PC-9 (cell line): ENCODE results near the gene SLC51A. TPM values are rescaled to one million over a fixed set of nuclear protein-coding genes. Genes with fewer than 3 reads are reported as not detected.

Experiments
- BruUV-seq: library from RNA; stranded (reverse); fragments of 400-500 nt; replicated peaks from 2 replicates; lab custom pipeline; 2021; lab: Mats Ljungman, UMichigan
- CTCF ChIA-PET: fragments of 300-600 bp; sonication (Branson Sonifier 250); formaldehyde crosslinking; loops from one replicate; lab custom pipeline; 2022; ENCODE audit warnings: antibody characterized with exemption; lab: Charles Lee
- POLR2A ChIA-PET: fragments of 300-600 bp; sonication (Branson Sonifier 250); formaldehyde crosslinking; loops from one replicate; lab custom pipeline; 2022; ENCODE audit warnings: antibody characterized with exemption; ENCODE audit not compliant: unreplicated experiment; lab: Charles Lee
- DNase-seq, 2 experiments: peaks; one replicate each; pipeline versions ENCODE4 v3.0.0 to v3.0.0-alpha.2; 2015 to 2022; ENCODE audit warnings: mixed read lengths in 1 of 2
- H2AFZ ChIP-seq: fragments of 200-600 bp; sonication (generic); 2 replicates; pipeline ENCODE4 v1.8.1; 2017; ENCODE audit warnings: antibody characterized with exemption
- H3F3A ChIP-seq: fragments of 200-600 bp; sonication (generic); 2 replicates; pipeline ENCODE4 v1.8.1; 2017; ENCODE audit warnings: antibody characterized with exemption, mild to moderate bottlenecking, low read depth; ENCODE audit not compliant: insufficient read depth
- H3K27ac ChIP-seq: fragments of 200-600 bp; sonication (generic); 2 replicates; pipeline ENCODE4 v1.6.1; 2016; ENCODE audit warnings: mixed run types
- H3K27me3 ChIP-seq: fragments of 200-600 bp; sonication (generic); 2 replicates; pipeline ENCODE4 v1.6.1; 2016; ENCODE audit warnings: low read depth, mixed run types; ENCODE audit not compliant: insufficient read depth
- H3K36me3 ChIP-seq: fragments of 200-600 bp; sonication (generic); 2 replicates; pipeline ENCODE4 v1.6.1; 2016; ENCODE audit warnings: low read depth, mixed run types
- H3K4me1 ChIP-seq: fragments of 200-600 bp; sonication (generic); replicated peaks from 2 replicates; pipeline ENCODE4 v1.6.1; 2016; ENCODE audit warnings: mixed run types; ENCODE audit not compliant: insufficient read depth
- H3K4me2 ChIP-seq: fragments of 200-600 bp; sonication (generic); 2 replicates; pipeline ENCODE4 v1.6.1; 2017; ENCODE audit warnings: mixed run types
- H3K4me3 ChIP-seq: fragments of 200-600 bp; sonication (generic); 2 replicates; pipeline ENCODE4 v1.6.1; 2016; ENCODE audit warnings: mixed run types
- H3K79me2 ChIP-seq: fragments of 200-600 bp; sonication (generic); 2 replicates; pipeline ENCODE4 v1.6.1; 2017; ENCODE audit warnings: low read depth, mixed run types
- H3K9me2 ChIP-seq: fragments of 200-600 bp; sonication (generic); 2 replicates; pipeline ENCODE4 v1.8.1; 2017; ENCODE audit warnings: mild to moderate bottlenecking; ENCODE audit not compliant: insufficient read depth
- H3K9me3 ChIP-seq: fragments of 200-600 bp; sonication (generic); 2 replicates; pipeline ENCODE4 v1.8.1; 2016; ENCODE audit warnings: low read depth; ENCODE audit not compliant: insufficient read depth
- H4K20me1 ChIP-seq: fragments of 200-600 bp; sonication (generic); 2 replicates; pipeline ENCODE4 v1.8.1; 2017; ENCODE audit not compliant: insufficient read depth
- CTCF ChIP-seq: fragments of 200-600 bp; sonication (generic); conservative IDR thresholded peaks from 2 replicates; pipeline ENCODE4 v1.6.1; 2017; ENCODE audit warnings: mixed run types, antibody characterized with exemption, mild to moderate bottlenecking, moderate library complexity
- EZH2 ChIP-seq: fragments of 200-600 bp; sonication (generic); IDR thresholded peaks from 2 replicates; pipeline ENCODE4 v1.8.0; 2017; ENCODE audit warnings: antibody characterized with exemption, low read depth
- intact Hi-C: fragments of 100-400 bp; cut with micrococcal nuclease; formaldehyde crosslinking; loops from one replicate; pipeline ENCODE4 v1.10.0; 2022; ENCODE audit not compliant: unreplicated experiment
- total RNA-seq: library from RNA; stranded (reverse); gene quantifications from 2 replicates; pipeline ENCODE4 v1.2.3, GENCODE V29; 2021

Gene SLC51A
- total RNA-seq, 1 experiment from 2014 or later: 10.3 TPM

GRCh38 chr3:196186651-196187573 is 29.4 kb upstream of the SLC51A start:
- no peak overlapping the region for H2AFZ ChIP-seq
- no peaks in the 10 kb centered on the region for H3K79me2 ChIP-seq
- ChIA-PET CTCF (interaction anchor here (0.6 kb wide), 1 partner anchor 18 kb away, joined by 6 read pairs; no protein-coding TSS in a partner anchor), POLR2A (no interaction called here)
- BruUV-seq: no TSS peak
- no peak overlapping the region for H3K27ac ChIP-seq
- H4K20me1 ChIP-seq: no peaks in the 10 kb centered on the region
- no peaks in the 10 kb centered on the region for H3K9me3 ChIP-seq
- H3K4me3 ChIP-seq: no peak overlapping the region
- peaks cover 10% of the 10 kb centered on the region for H3K4me1 ChIP-seq
- no peak overlapping the region for H3K4me2 ChIP-seq
- TF ChIP-seq EZH2: no peak
- TF ChIP-seq CTCF: no peak
- H3K36me3 ChIP-seq: no peaks in the 10 kb centered on the region
- intact Hi-C loops: no loop called here
- DNase-seq: no peak
- H3F3A ChIP-seq: peaks cover 12% of the 10 kb centered on the region; the same call in 1 of the 2 replicates
- H3K27me3 ChIP-seq: no peaks in the 10 kb centered on the region
- no peaks in the 10 kb centered on the region for H3K9me2 ChIP-seq

- Histone ChIP-seq H3K27ac (no peak overlapping the region), H3K36me3 (no peaks in the 10 kb centered on the region), H2AFZ (no peak overlapping the region), H3F3A (peaks cover 5% of the 10 kb centered on the region; the same call in 1 of the 2 replicates), H3K4me2 (no peak overlapping the region), H3K9me2 (no peaks in the 10 kb centered on the region), H3K4me1 (peaks cover 14% of the 10 kb centered on the region), H4K20me1 (no peaks in the 10 kb centered on the region), H3K9me3 (no peaks in the 10 kb centered on the region), H3K27me3 (no peaks in the 10 kb centered on the region), H3K79me2 (no peaks in the 10 kb centered on the region), H3K4me3 (no peak overlapping the region)
- intact Hi-C loops: loop anchor here (10.0 kb wide), 1 partner anchor 335 kb away; no protein-coding TSS in a partner anchor
- CTCF ChIA-PET: interaction anchor here (0.6 kb wide), 1 partner anchor 146 kb away, joined by 4 read pairs; no protein-coding TSS in a partner anchor
- POLR2A ChIA-PET: interaction anchor here (0.6 kb wide), 1 partner anchor 63 kb away, joined by 5 read pairs; no protein-coding TSS in a partner anchor
- no TSS peak for BruUV-seq
- TF ChIP-seq CTCF: no peak
- peak in 1 of 2 experiments; percentile 19 for DNase-seq
Observed at GRCh38 chr3:196189566-196190347, 26.6 kb upstream of the SLC51A start.

GRCh38 chr3:196192036-196192523 is 24.3 kb upstream of the SLC51A start:
- H3K4me3 ChIP-seq: no peak overlapping the region
- H3K9me3 ChIP-seq: no peaks in the 10 kb centered on the region
- POLR2A ChIA-PET: interaction anchor here (0.7 kb wide), 2 partner anchors 9 to 129 kb away, joined by 4 read pairs; no protein-coding TSS in a partner anchor
- no peak overlapping the region for H3K27ac ChIP-seq
- no peaks in the 10 kb centered on the region for H3K27me3 ChIP-seq
- no peak overlapping the region for H2AFZ ChIP-seq
- no peak; the same call in 1 of the 2 replicates for TF ChIP-seq CTCF
- TF ChIP-seq EZH2: no peak
- intact Hi-C loops: loop anchor here (10.0 kb wide), 1 partner anchor 337 kb away; no protein-coding TSS in a partner anchor
- H3K79me2 ChIP-seq: no peaks in the 10 kb centered on the region
- H4K20me1 ChIP-seq: no peaks in the 10 kb centered on the region
- no TSS peak for BruUV-seq
- H3F3A ChIP-seq: peaks cover 5% of the 10 kb centered on the region; the same call in 1 of the 2 replicates
- CTCF ChIA-PET: interaction anchor here (0.8 kb wide), 1 partner anchor 166 kb away, joined by 4 read pairs; no protein-coding TSS in a partner anchor
- no peak for DNase-seq
- no peaks in the 10 kb centered on the region for H3K36me3 ChIP-seq
- no peaks in the 10 kb centered on the region for H3K9me2 ChIP-seq
- H3K4me2 ChIP-seq: no peak overlapping the region
- peaks cover 14% of the 10 kb centered on the region for H3K4me1 ChIP-seq
